WTC11 (cell line): ENCODE measurements around the gene KCNC3. TPM values are rescaled to one million over a fixed set of nuclear protein-coding genes. Genes with fewer than 3 reads are reported as not detected.
A peak's percentile ranks its signal among the peaks of the same experiment; 100 is the strongest.

Experiments used
- ATAC-seq: fragments of 200-7000 bp; cut with Tn5 transposase; 2 replicates; pipeline ENCODE4 v1.10.0; 2021; ENCODE audit warnings: mild to moderate bottlenecking, moderate library complexity
- CTCF ChIA-PET: fragments of 300-600 bp; sonication (Branson Sonifier 250); formaldehyde crosslinking; loops from one replicate; lab custom pipeline; 2021; ENCODE audit warnings: antibody characterized with exemption; lab: Charles Lee
- POLR2A ChIA-PET: fragments of 350-600 bp; sonication (Branson Sonifier 250); formaldehyde crosslinking; loops from one replicate; lab custom pipeline; 2021; ENCODE audit warnings: antibody characterized with exemption; lab: Charles Lee
- DNase-seq: peaks from one replicate; pipeline ENCODE4 v3.0.0; 2021; ENCODE audit warnings: low spot score
- H3K27ac Mint-ChIP-seq: 2 replicates; pipeline ENCODE4 v1.8.0; 2021; ENCODE audit warnings: mixed read lengths
- H3K27me3 Mint-ChIP-seq: 2 replicates; pipeline ENCODE4 v1.8.0; 2021; ENCODE audit warnings: low read depth, mild to moderate bottlenecking, moderate library complexity, mixed read lengths
- H3K36me3 Mint-ChIP-seq: 2 replicates; pipeline ENCODE4 v1.8.0; 2021; ENCODE audit warnings: mixed read lengths
- H3K4me1 Mint-ChIP-seq: 2 replicates; pipeline ENCODE4 v1.8.0; 2022; ENCODE audit warnings: mixed read lengths
- H3K4me3 Mint-ChIP-seq: 2 replicates; pipeline ENCODE4 v1.8.0; 2021; ENCODE audit warnings: mild to moderate bottlenecking, moderate library complexity, mixed read lengths
- H3K9me3 Mint-ChIP-seq: 2 replicates; pipeline ENCODE4 v1.8.0; 2021; ENCODE audit warnings: mixed read lengths
- ARID4B ChIP-seq: sonication (generic); formaldehyde crosslinking; IDR thresholded peaks from 2 replicates; pipeline ENCODE4 v1.8.0; 2023; ENCODE audit warnings: missing genetic modification reagents, mild to moderate bottlenecking, borderline replicate concordance
- CDX4 ChIP-seq: fragments of 250-450 bp; sonication (Bioruptor Pico); IDR thresholded peaks from 2 replicates; pipeline ENCODE4 v1.9.0; 2021; ENCODE audit warnings: moderate library complexity, mild to moderate bottlenecking, inconsistent platforms, borderline replicate concordance
- ELF4 ChIP-seq: sonication (generic); formaldehyde crosslinking; IDR thresholded peaks from 2 replicates; pipeline ENCODE4 v1.8.1; 2022; ENCODE audit warnings: low read depth, mild to moderate bottlenecking, moderate library complexity, missing genetic modification reagents
- ESRRA ChIP-seq: sonication (generic); formaldehyde crosslinking; IDR thresholded peaks from 2 replicates; pipeline ENCODE4 v1.8.1; 2022; ENCODE audit warnings: mild to moderate bottlenecking, missing genetic modification reagents, borderline replicate concordance
- ETV6 ChIP-seq: sonication (generic); formaldehyde crosslinking; IDR thresholded peaks from 2 replicates; pipeline ENCODE4 v1.8.1; 2022; ENCODE audit warnings: mild to moderate bottlenecking, missing genetic modification reagents
- FOXP1 ChIP-seq: sonication (generic); formaldehyde crosslinking; IDR thresholded peaks from 2 replicates; pipeline ENCODE4 v1.8.0; 2022; ENCODE audit warnings: missing genetic modification reagents, mild to moderate bottlenecking, moderate library complexity, borderline replicate concordance
- KAT7 ChIP-seq: sonication (generic); formaldehyde crosslinking; IDR thresholded peaks from 2 replicates; pipeline ENCODE4 v1.8.1; 2023; ENCODE audit warnings: missing genetic modification reagents, mild to moderate bottlenecking, borderline replicate concordance
- NFATC4 ChIP-seq: fragments of 250-450 bp; sonication (Bioruptor Pico); IDR thresholded peaks from 2 replicates; pipeline ENCODE4 v1.9.0; 2021; ENCODE audit warnings: mild to moderate bottlenecking
- NFE2L1 ChIP-seq: sonication (generic); formaldehyde crosslinking; IDR thresholded peaks from 2 replicates; pipeline ENCODE4 v1.8.1; 2023; ENCODE audit warnings: missing genetic modification reagents
- NFYB ChIP-seq: sonication (generic); formaldehyde crosslinking; conservative IDR thresholded peaks from 2 replicates; pipeline ENCODE4 v1.8.0; 2022; ENCODE audit warnings: low read depth, missing genetic modification reagents
- OVOL2 ChIP-seq: fragments of 250-450 bp; sonication (Bioruptor Pico); IDR thresholded peaks from 2 replicates; pipeline ENCODE4 v1.9.0; 2021; ENCODE audit warnings: mild to moderate bottlenecking, borderline replicate concordance
- SOX15 ChIP-seq: fragments of 250-450 bp; sonication (Bioruptor Pico); IDR thresholded peaks from 2 replicates; pipeline ENCODE4 v1.9.0; 2021; ENCODE audit warnings: mild to moderate bottlenecking
- STAT6 ChIP-seq: sonication (generic); formaldehyde crosslinking; conservative IDR thresholded peaks from 2 replicates; pipeline ENCODE4 v1.8.1; 2023; ENCODE audit warnings: mild to moderate bottlenecking, low read depth, missing genetic modification reagents, moderate library complexity
- TEAD1 ChIP-seq: sonication (generic); formaldehyde crosslinking; IDR thresholded peaks from 2 replicates; pipeline ENCODE4 v1.8.0; 2022; ENCODE audit warnings: mild to moderate bottlenecking, missing genetic modification reagents
- USF2 ChIP-seq: sonication (generic); formaldehyde crosslinking; IDR thresholded peaks from 2 replicates; pipeline ENCODE4 v1.8.1; 2023; ENCODE audit warnings: mild to moderate bottlenecking, missing genetic modification reagents, moderate library complexity
- ZNF263 ChIP-seq: sonication (generic); formaldehyde crosslinking; IDR thresholded peaks from 2 replicates; pipeline ENCODE4 v1.8.1; 2022; ENCODE audit warnings: low read depth, mild to moderate bottlenecking, moderate library complexity, missing genetic modification reagents
- total RNA-seq: library from RNA; stranded (reverse); gene quantifications from 3 replicates; pipeline ENCODE4 v1.2.3, GENCODE V29; 2021
- TF ChIP-seq, protein P1 (sequence below): sonication (generic); formaldehyde crosslinking; IDR thresholded peaks from 2 replicates; pipeline ENCODE4 v1.8.1; 2022; ENCODE audit warnings: low read depth, mild to moderate bottlenecking, moderate library complexity, missing genetic modification reagents, borderline replicate concordance
- TF ChIP-seq, protein P2 (sequence below): fragments of 200-600 bp; IDR thresholded peaks from 2 replicates; pipeline ENCODE4 v1.8.0; 2022; ENCODE audit warnings: antibody characterized with exemption
- TF ChIP-seq, protein P3 (sequence below): sonication (generic); formaldehyde crosslinking; IDR thresholded peaks from 2 replicates; pipeline ENCODE4 v1.8.1; 2023; ENCODE audit warnings: mild to moderate bottlenecking, missing genetic modification reagents

Gene KCNC3
- total RNA-seq, 1 experiment from 2014 or later, result 8.5 TPM

- no peaks in the 10 kb centered on the region for H3K36me3 Mint-ChIP-seq
- TF ChIP-seq ELF4 (CRISPR knock-in tag) (no peak), FOXP1 (CRISPR knock-in tag) (no peak; the same call in 1 of the 2 replicates), ETV6 (CRISPR knock-in tag) (peak; percentile 58), USF2 (peak; percentile 94), STAT6 (CRISPR knock-in tag) (no peak), NFATC4 (CRISPR knock-in tag) (no peak), ZNF263 (CRISPR knock-in tag) (no peak), ESRRA (CRISPR knock-in tag) (0 out of 2 replicates have a peak, but pooled peaks have one; percentile 23), NFYB (peak; percentile 48), TEAD1 (0 out of 2 replicates have a peak, but pooled peaks have one; percentile 29), OVOL2 (CRISPR knock-in tag) (no peak), ARID4B (CRISPR knock-in tag) (peak; percentile 35; the same call in 1 of the 2 replicates), KAT7 (no peak), NFE2L1 (CRISPR knock-in tag) (no peak), CDX4 (CRISPR knock-in tag) (no peak), SOX15 (CRISPR knock-in tag) (no peak)
- TF ChIP-seq, protein P1, sequence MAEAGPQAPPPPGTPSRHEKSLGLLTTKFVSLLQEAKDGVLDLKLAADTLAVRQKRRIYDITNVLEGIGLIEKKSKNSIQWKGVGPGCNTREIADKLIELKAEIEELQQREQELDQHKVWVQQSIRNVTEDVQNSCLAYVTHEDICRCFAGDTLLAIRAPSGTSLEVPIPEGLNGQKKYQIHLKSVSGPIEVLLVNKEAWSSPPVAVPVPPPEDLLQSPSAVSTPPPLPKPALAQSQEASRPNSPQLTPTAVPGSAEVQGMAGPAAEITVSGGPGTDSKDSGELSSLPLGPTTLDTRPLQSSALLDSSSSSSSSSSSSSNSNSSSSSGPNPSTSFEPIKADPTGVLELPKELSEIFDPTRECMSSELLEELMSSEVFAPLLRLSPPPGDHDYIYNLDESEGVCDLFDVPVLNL, result no peak
- TF ChIP-seq, protein P2, sequence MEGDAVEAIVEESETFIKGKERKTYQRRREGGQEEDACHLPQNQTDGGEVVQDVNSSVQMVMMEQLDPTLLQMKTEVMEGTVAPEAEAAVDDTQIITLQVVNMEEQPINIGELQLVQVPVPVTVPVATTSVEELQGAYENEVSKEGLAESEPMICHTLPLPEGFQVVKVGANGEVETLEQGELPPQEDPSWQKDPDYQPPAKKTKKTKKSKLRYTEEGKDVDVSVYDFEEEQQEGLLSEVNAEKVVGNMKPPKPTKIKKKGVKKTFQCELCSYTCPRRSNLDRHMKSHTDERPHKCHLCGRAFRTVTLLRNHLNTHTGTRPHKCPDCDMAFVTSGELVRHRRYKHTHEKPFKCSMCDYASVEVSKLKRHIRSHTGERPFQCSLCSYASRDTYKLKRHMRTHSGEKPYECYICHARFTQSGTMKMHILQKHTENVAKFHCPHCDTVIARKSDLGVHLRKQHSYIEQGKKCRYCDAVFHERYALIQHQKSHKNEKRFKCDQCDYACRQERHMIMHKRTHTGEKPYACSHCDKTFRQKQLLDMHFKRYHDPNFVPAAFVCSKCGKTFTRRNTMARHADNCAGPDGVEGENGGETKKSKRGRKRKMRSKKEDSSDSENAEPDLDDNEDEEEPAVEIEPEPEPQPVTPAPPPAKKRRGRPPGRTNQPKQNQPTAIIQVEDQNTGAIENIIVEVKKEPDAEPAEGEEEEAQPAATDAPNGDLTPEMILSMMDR, result peak; percentile 83
- TF ChIP-seq, protein P3, sequence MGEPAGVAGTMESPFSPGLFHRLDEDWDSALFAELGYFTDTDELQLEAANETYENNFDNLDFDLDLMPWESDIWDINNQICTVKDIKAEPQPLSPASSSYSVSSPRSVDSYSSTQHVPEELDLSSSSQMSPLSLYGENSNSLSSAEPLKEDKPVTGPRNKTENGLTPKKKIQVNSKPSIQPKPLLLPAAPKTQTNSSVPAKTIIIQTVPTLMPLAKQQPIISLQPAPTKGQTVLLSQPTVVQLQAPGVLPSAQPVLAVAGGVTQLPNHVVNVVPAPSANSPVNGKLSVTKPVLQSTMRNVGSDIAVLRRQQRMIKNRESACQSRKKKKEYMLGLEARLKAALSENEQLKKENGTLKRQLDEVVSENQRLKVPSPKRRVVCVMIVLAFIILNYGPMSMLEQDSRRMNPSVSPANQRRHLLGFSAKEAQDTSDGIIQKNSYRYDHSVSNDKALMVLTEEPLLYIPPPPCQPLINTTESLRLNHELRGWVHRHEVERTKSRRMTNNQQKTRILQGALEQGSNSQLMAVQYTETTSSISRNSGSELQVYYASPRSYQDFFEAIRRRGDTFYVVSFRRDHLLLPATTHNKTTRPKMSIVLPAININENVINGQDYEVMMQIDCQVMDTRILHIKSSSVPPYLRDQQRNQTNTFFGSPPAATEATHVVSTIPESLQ, result no peak
Observed at GRCh38 chr19:50368649-50369570, 39.7 kb upstream of the KCNC3 start.

More at GRCh38 chr19:50368649-50369570, 39.7 kb upstream of the KCNC3 start:
- H3K9me3 Mint-ChIP-seq, result no peaks in the 10 kb centered on the region
- H3K4me1 Mint-ChIP-seq, result peaks cover 2% of the 10 kb centered on the region; the same call in 1 of the 2 replicates
- H3K4me3 Mint-ChIP-seq, result peak overlapping the region; percentile 88
- peak; percentile 92 for DNase-seq
- POLR2A ChIA-PET, result interaction anchor here (0.7 to 1.4 kb wide), 5 partner anchors 35 to 997 kb away, joined by 3 to 4 read pairs (median 3); partner anchors contain the start of gene KCNC3
- peaks cover 5% of the 10 kb centered on the region for H3K27me3 Mint-ChIP-seq
- peak overlapping the region; percentile 96 for H3K27ac Mint-ChIP-seq
- ATAC-seq, result peak; percentile 86
- CTCF ChIA-PET, result interaction anchor here (0.6 to 2.6 kb wide), 41 partner anchors 8 to 648 kb away, joined by 3 to 35 read pairs (median 4); partner anchors contain the start of genes JOSD2, KCNC3, POLD1 and SPIB
